Glomerular visceral epithelial cell (primary cell): ENCODE results near the gene TMEM119.

Experiments used
- DNase-seq: peaks from one replicate; pipeline ENCODE4 v3.0.0-alpha.2; 2016; ENCODE audit errors: extremely low spot score

TMEM119 gene

GRCh38 chr12:108616359-108616758 lies 18.5 kb upstream of the TMEM119 start:
- DNase-seq = no peak

GRCh38 chr12:108615918-108616317 lies 18.0 kb upstream of the TMEM119 start:
- no peak for DNase-seq

- DNase-seq = no peak
These were observed 16.8 kb upstream of the TMEM119 start for GRCh38 chr12:108614639-108615038.

GRCh38 chr12:108614041-108614440 lies 16.2 kb upstream of the TMEM119 start:
- no peak for DNase-seq

DNA sequence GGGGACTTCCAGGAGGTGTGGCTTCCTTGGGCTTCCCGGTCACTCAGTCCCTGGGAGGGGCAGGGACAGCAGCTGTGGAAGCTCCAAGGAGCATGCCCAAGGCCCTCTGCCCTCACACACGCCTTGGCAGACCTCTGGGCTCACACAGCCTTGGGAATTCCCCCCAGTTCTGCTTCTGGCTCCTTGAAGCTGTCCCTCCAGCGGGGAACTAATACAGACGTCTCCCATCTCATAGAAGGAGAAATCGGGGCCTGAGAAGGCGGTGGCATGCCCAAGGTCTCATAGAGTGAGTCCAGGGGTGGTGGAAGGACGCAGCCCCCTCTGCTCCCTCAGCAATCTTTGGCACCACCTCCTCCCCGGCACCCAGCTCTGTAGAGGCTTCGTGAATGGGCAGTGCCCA lies 15.7 kb upstream of the TMEM119 start:
- peak; percentile 75 for DNase-seq

DNA sequence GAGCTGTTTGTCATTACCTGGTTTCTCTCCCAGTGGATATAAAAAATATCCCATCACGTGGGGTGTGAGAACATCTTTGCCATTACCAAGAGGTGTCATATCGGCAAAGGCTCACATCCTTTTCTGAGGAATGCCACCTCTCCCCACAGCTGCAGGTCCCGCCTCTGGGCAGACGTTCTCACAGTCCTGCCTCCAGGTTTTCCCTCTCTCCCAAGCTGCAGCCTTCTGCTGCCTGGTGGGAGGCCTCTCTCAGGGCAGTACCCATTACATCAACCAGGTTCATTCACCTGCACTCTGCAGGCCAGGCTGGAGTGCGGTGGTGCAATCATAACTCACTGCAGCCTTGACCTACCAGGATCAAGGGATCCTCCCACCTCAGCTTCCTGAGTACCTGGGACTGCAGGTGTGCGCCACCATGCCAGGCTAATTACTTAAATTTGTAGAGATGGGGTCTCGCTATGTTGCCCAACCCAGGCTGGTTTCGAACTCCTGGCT lies 15.0 kb upstream of the TMEM119 start:
- peak; percentile 69 for DNase-seq

GRCh38 chr12:108611884-108612415 lies 14.1 kb upstream of the TMEM119 start:
- DNase-seq = peak; percentile 87

- DNase-seq = no peak
These were observed 13.1 kb upstream of the TMEM119 start for GRCh38 chr12:108610856-108611605.

DNA sequence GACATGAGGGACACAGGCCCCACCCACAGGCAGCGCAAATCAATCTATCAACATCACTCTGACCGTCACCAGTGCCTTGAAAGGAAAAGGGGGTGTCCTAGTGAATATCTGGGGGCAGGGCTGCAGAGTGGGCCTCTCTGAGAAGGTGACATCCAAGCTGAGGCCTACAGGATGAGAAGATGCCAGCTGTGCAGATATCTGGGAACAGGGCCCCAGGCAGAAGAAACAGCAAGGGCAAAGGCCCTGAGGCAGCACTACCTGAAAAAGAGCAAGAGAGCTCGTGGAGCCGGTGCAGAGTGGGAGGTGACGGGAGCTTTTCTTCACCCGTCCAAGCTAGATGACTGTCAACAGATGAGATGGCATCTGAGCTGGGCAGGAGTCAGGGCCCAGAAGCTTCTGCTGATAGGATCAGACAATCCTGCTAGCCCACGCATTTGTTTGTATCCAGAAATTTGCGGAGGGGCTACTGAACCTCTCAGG lies 12.5 kb upstream of the TMEM119 start:
- DNase-seq = no peak

GRCh38 chr12:108609537-108610335 lies 11.9 kb upstream of the TMEM119 start:
- no peak for DNase-seq

- no peak for DNase-seq
These were observed 10.7 kb upstream of the TMEM119 start for GRCh38 chr12:108608616-108609015.

DNA sequence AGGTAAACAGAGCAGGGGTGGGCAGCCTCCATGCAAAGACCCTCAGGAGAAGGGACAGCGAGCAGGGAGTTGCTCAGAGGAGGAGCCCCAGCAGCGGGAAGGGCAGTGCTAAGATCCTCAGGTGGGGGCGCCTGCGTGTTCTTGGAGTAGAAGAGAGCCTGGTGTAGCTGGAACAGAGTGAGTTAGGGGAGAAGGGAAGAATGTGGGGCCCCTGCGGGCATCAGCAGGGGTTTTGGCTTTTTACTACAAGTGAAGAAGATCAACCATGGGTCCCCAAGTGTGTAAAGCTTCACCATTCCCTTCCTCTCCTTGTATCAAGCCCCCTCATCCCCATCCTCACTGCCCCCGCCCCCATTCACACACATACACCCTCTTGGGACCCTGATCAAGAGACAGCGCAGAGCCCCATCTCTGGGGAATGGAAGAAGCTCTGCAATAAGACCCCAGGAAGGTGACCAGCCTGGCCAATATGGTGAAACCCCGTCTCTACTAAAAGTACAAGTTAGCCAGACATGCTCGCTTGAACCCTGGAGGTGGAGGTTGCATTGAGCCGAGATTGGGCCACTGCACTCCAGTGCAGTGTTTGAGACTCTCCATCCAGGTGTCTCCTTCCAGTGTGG lies 10.2 kb upstream of the TMEM119 start:
- no peak for DNase-seq

- no peak for DNase-seq
These were observed 8.6 kb upstream of the TMEM119 start for GRCh38 chr12:108606492-108606891.

GRCh38 chr12:108605690-108606406 lies 8.0 kb upstream of the TMEM119 start:
- no peak for DNase-seq

DNA sequence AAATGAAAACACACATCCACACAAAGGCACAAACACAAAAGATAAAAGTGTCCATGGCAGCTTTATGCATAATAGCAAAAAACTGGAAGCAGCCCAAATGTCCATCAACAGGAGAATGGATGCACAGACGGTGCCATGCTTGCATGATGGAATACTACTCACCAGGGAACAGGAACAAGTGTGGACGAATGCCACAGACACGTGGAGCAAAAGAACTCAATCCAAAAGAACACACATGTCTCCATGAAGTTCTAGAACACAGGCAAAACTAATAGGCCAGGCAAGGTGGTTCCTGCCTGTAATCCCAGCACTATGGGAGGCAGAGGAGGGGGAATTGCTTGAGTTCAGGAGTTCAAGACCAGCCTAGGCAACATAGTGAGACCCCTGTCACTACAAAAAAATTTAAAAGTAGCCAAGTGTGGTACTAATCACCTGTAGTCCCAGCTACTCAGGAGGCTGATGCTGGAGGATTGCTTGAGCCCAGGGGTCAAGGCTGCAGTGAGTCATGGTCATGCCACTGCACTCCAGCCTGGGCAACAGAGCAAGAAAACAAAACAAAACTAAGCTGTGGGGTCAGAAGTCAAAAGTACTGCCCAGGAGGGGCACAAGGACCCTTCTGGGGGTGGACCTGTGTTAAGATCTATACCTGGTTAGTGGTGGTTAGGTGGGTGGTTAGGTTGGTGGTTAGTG lies 7.3 kb upstream of the TMEM119 start:
- peak; percentile 62 for DNase-seq

GRCh38 chr12:108604208-108604941 lies 6.5 kb upstream of the TMEM119 start:
- DNase-seq = no peak

DNA sequence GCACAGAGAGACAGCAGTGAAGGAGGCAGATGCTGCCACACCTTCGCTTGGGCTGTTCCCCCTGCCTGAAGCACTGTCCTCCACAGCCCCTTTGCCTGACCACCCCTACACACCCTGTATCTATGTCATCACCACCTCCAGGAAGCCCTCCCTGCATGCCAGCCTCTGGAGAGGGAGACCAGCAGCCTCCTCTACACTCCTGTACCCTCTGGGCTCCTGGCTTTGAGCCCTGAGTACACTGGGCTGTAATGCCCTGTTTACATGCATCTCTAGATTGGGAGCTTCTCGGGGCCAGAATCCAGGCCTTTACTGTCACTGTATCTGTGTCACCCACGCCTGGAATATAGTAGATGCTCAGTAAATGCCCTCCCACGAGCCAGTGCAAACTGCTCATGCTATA lies 5.9 kb upstream of the TMEM119 start:
- no peak for DNase-seq

DNA sequence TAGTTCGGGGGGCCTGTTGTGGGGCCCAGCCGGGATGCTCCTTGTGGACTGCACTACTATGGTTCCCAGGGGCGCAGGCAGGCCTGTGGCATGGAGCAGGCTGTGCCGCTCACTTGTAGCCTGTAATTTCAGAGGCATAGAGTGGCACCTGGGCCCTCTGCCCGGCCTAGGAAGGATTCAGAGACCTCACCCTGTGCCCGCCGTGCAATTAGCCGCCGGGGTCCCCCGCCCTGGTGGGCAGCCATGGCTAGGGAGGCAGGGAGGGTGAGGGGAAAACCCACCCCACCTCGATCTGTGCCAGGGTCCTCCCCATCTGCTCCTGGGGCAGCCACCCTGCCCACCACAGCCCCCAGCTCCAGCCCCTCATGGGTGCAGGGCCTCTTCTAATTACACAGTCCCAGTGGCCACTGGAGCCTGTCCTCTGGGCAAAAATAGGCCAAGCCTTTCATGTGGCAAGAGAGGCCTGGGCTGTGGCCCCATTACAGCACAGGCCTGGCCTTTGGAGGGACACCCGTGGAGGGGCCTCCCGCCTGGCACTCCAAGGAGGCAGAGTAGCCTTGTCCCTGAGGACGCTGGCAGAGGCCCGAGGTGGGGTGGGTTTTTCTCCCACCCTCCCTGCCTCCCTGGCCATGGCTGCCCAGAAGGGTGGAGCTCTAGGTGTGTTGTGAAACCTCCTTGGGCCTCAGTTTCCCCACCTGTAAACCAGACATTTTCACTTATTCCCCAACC lies 5.3 kb upstream of the TMEM119 start:
- DNase-seq = no peak

GRCh38 chr12:108602209-108602705 lies 4.4 kb upstream of the TMEM119 start:
- DNase-seq = no peak
